ENCODE measurements around the gene STIM2.

Gene STIM2

DNA sequence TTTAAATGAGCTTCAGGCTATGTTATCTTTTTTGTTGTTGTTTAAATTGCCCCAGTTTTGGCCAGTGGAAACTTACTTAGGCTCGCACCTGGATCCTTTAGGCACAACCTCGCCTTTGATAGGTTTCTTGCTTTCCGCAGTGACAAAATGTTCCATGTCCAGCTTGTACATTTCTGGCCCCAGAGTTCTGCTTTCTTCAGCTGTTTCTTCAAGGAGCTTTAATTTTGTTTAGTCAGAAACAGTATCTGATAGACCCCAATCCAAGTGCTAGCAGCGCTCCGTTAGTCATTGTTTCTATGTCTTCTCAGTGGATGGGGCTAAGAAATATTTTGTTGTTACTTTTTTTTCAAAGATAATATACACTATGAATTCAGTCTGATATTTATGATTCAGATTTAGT lies 82.8 kb downstream of the STIM2 start:
- Histone ChIP-seq H2AFZ (ENCODE audit: low read length) (no peak overlapping the region), H3K4me2 (ENCODE audit: low read depth, low read length, poor library complexity, severe bottlenecking) (no peak overlapping the region), H3K4me1 (ENCODE audit: insufficient read depth, low read length, poor library complexity, severe bottlenecking) (peaks cover 12% of the 10 kb centered on the region), H3K9ac (ENCODE audit: low read depth, low read length, poor library complexity, severe bottlenecking) (no peak overlapping the region), H4K20me1 (ENCODE audit: insufficient read depth, low read length, poor library complexity, severe bottlenecking) (no peaks in the 10 kb centered on the region), H3K9me3 (ENCODE audit: insufficient read depth, low read depth, low read length) (no peaks in the 10 kb centered on the region), H3K4me3 (ENCODE audit: low read length, poor library complexity, severe bottlenecking) (no peak overlapping the region), H3K79me2 (ENCODE audit: insufficient read depth, low read length) (peaks cover 25% of the 10 kb centered on the region; the same call in 1 of the 2 replicates), H3K27me3 (ENCODE audit: insufficient read depth, low read length, poor library complexity, severe bottlenecking) (no peaks in the 10 kb centered on the region), H3K9me2 (replicated peaks; ENCODE audit: low read depth, low read length) (no peaks in the 10 kb centered on the region), H3F3A (ENCODE audit: low read depth) (no peaks in the 10 kb centered on the region), H3K36me3 (ENCODE audit: insufficient read depth, low read length) (no peaks in the 10 kb centered on the region)
- TF ChIP-seq, protein P1, sequence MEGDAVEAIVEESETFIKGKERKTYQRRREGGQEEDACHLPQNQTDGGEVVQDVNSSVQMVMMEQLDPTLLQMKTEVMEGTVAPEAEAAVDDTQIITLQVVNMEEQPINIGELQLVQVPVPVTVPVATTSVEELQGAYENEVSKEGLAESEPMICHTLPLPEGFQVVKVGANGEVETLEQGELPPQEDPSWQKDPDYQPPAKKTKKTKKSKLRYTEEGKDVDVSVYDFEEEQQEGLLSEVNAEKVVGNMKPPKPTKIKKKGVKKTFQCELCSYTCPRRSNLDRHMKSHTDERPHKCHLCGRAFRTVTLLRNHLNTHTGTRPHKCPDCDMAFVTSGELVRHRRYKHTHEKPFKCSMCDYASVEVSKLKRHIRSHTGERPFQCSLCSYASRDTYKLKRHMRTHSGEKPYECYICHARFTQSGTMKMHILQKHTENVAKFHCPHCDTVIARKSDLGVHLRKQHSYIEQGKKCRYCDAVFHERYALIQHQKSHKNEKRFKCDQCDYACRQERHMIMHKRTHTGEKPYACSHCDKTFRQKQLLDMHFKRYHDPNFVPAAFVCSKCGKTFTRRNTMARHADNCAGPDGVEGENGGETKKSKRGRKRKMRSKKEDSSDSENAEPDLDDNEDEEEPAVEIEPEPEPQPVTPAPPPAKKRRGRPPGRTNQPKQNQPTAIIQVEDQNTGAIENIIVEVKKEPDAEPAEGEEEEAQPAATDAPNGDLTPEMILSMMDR (conservative IDR thresholded peaks at IDR 0.05; ENCODE audit: low read length): no peak
- TF ChIP-seq EZH2phosphoT487 (IDR thresholded peaks at IDR 0.05; ENCODE audit: borderline replicate concordance): no peak

DNA sequence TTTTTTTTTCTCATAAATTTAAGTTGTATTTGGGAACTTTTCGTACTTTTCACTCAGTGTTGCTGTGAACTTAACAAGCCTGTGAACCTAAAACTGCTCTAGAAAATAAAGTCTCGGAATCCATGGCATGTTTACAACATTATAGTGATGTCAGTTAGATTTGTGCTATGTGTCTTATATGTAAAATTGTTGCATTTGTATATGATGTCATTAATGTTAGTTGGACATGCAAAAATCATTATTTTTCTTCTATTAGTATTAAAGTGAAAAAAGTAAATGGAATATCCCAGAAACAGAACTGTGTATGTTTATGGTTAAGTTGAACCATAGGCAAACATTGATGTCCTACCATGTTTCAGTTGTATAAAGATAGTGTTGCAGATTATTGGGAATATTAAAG lies 85.2 kb downstream of the STIM2 start:
- Histone ChIP-seq H3K9ac (ENCODE audit: low read depth, low read length, poor library complexity, severe bottlenecking) (no peak overlapping the region), H2AFZ (ENCODE audit: low read length) (no peak overlapping the region), H3K79me2 (ENCODE audit: insufficient read depth, low read length) (peaks cover 30% of the 10 kb centered on the region; the same call in 1 of the 2 replicates), H3K36me3 (ENCODE audit: insufficient read depth, low read length) (no peaks in the 10 kb centered on the region), H3K9me3 (ENCODE audit: insufficient read depth, low read depth, low read length) (no peaks in the 10 kb centered on the region), H3K27me3 (ENCODE audit: insufficient read depth, low read length, poor library complexity, severe bottlenecking) (no peaks in the 10 kb centered on the region), H3K4me2 (ENCODE audit: low read depth, low read length, poor library complexity, severe bottlenecking) (no peak overlapping the region), H3K9me2 (replicated peaks; ENCODE audit: low read depth, low read length) (no peaks in the 10 kb centered on the region), H3K4me3 (ENCODE audit: low read length, poor library complexity, severe bottlenecking) (no peak overlapping the region), H3F3A (ENCODE audit: low read depth) (no peaks in the 10 kb centered on the region), H4K20me1 (ENCODE audit: insufficient read depth, low read length, poor library complexity, severe bottlenecking) (no peaks in the 10 kb centered on the region), H3K4me1 (ENCODE audit: insufficient read depth, low read length, poor library complexity, severe bottlenecking) (peaks cover 12% of the 10 kb centered on the region)
- TF ChIP-seq EZH2phosphoT487 (IDR thresholded peaks at IDR 0.05; ENCODE audit: borderline replicate concordance): no peak
- TF ChIP-seq, protein P1 (conservative IDR thresholded peaks at IDR 0.05; ENCODE audit: low read length): no peak

DNA sequence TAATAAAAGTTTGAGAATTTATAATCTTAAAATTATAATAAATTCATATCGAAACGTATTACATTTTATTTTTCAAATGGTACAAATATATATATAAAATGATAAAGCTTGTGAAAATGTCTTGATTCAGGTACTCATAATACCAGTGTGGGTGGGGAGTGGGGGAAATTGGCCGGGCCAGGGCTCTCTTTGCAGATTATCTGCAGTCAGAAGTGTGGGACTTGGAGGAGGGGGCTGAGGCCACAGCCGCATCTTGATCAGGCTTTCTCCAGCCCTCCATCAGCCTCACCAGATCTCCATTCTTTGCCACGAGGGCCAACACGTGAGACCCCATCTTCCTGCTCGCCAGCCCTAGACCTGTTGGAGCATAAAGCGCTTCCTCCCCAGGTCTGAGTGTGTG lies 86.7 kb downstream of the STIM2 start:
- Histone ChIP-seq H3K4me3 (ENCODE audit: low read length, poor library complexity, severe bottlenecking) (no peak overlapping the region), H3K36me3 (ENCODE audit: insufficient read depth, low read length) (no peaks in the 10 kb centered on the region), H3K9me3 (ENCODE audit: insufficient read depth, low read depth, low read length) (no peaks in the 10 kb centered on the region), H4K20me1 (ENCODE audit: insufficient read depth, low read length, poor library complexity, severe bottlenecking) (no peaks in the 10 kb centered on the region), H3K4me2 (ENCODE audit: low read depth, low read length, poor library complexity, severe bottlenecking) (no peak overlapping the region), H2AFZ (ENCODE audit: low read length) (no peak overlapping the region), H3F3A (ENCODE audit: low read depth) (no peaks in the 10 kb centered on the region), H3K4me1 (ENCODE audit: insufficient read depth, low read length, poor library complexity, severe bottlenecking) (peaks cover 7% of the 10 kb centered on the region), H3K9ac (ENCODE audit: low read depth, low read length, poor library complexity, severe bottlenecking) (no peak overlapping the region), H3K79me2 (ENCODE audit: insufficient read depth, low read length) (peaks cover 24% of the 10 kb centered on the region; the same call in 1 of the 2 replicates), H3K27me3 (ENCODE audit: insufficient read depth, low read length, poor library complexity, severe bottlenecking) (no peaks in the 10 kb centered on the region), H3K9me2 (replicated peaks; ENCODE audit: low read depth, low read length) (no peaks in the 10 kb centered on the region)
- TF ChIP-seq EZH2phosphoT487 (IDR thresholded peaks at IDR 0.05; ENCODE audit: borderline replicate concordance): no peak
- TF ChIP-seq, protein P1 (conservative IDR thresholded peaks at IDR 0.05; ENCODE audit: low read length): no peak
